Endothelial cell (in vitro differentiated cells): ENCODE measurements around the gene DHRSX. TPM values are rescaled to one million over a fixed set of nuclear protein-coding genes. Genes with fewer than 3 reads are reported as not detected.

ENCODE experiments used
- DNase-seq: peaks from one replicate; pipeline ENCODE4 v3.0.0; 2021; ENCODE audit warnings: low spot score
- H3K27ac Mint-ChIP-seq: one replicate; pipeline ENCODE4 v1.8.0; 2021; ENCODE audit warnings: mixed read lengths, inconsistent platforms; ENCODE audit not compliant: unreplicated experiment
- H3K27me3 Mint-ChIP-seq: one replicate; pipeline ENCODE4 v1.8.0; 2021; ENCODE audit warnings: mild to moderate bottlenecking, moderate library complexity, mixed read lengths, inconsistent platforms; ENCODE audit not compliant: unreplicated experiment
- H3K36me3 Mint-ChIP-seq: one replicate; pipeline ENCODE4 v1.8.0; 2021; ENCODE audit warnings: mild to moderate bottlenecking, low read depth, mixed read lengths, inconsistent platforms; ENCODE audit not compliant: unreplicated experiment
- H3K4me1 Mint-ChIP-seq: one replicate; pipeline ENCODE4 v1.8.0; 2021; ENCODE audit warnings: mild to moderate bottlenecking, mixed read lengths, inconsistent platforms; ENCODE audit not compliant: unreplicated experiment
- H3K4me3 Mint-ChIP-seq: one replicate; pipeline ENCODE4 v1.8.0; 2021; ENCODE audit warnings: mild to moderate bottlenecking, mixed read lengths, inconsistent platforms; ENCODE audit not compliant: unreplicated experiment
- H3K9me3 Mint-ChIP-seq: one replicate; pipeline ENCODE4 v1.8.0; 2021; ENCODE audit warnings: mixed read lengths, inconsistent platforms; ENCODE audit not compliant: unreplicated experiment
- CTCF ChIP-seq: fragments of 200-600 bp; sonication (generic); IDR thresholded peaks from one replicate; pipeline ENCODE4 v1.5.0; 2021; ENCODE audit warnings: antibody characterized with exemption; ENCODE audit not compliant: unreplicated experiment
- total RNA-seq: library from RNA; stranded (reverse); fragmentation: NEBNext Ultra II Directional; extraction: Animal tissue kit (Norgen Biotek cat#: 25700); gene quantifications from one replicate; pipeline ENCODE4 v1.2.1, GENCODE V29; 2021; ENCODE audit not compliant: unreplicated experiment

DHRSX gene
- total RNA-seq, 1 donor from 2014 or later: 22.2 TPM

DNA sequence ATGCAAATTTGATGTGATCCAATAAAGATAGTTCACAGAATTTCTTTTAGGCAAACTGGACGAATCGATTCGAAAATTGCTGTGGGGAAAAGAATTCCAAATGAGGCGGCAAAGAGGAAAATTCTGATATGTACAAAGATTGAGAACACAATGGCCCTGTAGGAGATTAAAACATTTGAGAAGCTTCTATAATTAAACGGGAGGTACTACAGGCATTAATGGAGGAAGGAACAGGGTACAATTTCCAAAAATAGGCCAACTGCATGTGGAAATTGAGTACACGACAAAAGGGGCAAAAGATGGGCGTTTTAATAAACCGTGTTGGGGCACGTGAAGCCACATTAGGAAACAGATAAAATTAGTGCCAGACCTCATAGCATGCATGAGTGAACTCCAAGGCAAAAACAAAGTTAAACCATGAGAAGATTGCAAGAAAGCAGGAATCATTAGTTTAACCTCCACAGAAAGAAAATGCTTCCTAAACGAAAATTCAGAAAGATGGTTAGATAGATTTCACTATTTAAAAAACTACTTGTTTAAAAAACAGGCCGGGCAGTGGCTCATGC lies 68.4 kb downstream of the DHRSX start:
- Mint-ChIP-seq H3K4me1 (no peaks in the 10 kb centered on the region), H3K27ac (no peak overlapping the region), H3K36me3 (peaks cover 11% of the 10 kb centered on the region), H3K4me3 (no peak overlapping the region), H3K9me3 (no peaks in the 10 kb centered on the region), H3K27me3 (no peaks in the 10 kb centered on the region)
- DNase-seq: no peak
- TF ChIP-seq CTCF: no peak

- no peak for TF ChIP-seq CTCF
- H3K27me3 Mint-ChIP-seq: no peaks in the 10 kb centered on the region
- DNase-seq: no peak
- no peaks in the 10 kb centered on the region for H3K9me3 Mint-ChIP-seq
- H3K4me3 Mint-ChIP-seq: no peak overlapping the region
- H3K4me1 Mint-ChIP-seq: no peaks in the 10 kb centered on the region
- no peak overlapping the region for H3K27ac Mint-ChIP-seq
- H3K36me3 Mint-ChIP-seq: peaks cover 22% of the 10 kb centered on the region
Observed at GRCh38 chrX:2430265-2430825, 70.4 kb downstream of the DHRSX start.

DNA sequence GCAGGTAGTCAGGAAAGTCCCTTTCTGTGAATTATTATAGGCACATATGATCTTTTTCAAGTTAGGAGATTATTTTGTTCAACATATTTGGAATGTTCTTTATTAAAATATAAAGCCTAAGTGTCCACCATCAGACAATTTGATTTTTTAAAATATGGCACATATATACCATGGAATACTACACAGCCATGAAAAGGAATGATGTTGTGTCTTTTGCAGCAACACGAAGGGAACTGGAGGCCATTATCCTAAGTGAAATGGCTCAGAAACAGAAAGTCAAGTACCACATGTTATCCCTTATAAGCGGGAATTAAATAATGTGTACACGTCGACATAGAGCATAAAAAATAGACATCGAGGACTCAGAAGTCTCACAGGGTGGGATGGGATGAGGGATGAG lies 73.0 kb downstream of the DHRSX start:
- Mint-ChIP-seq H3K4me3 (no peak overlapping the region), H3K4me1 (no peaks in the 10 kb centered on the region), H3K27ac (no peak overlapping the region), H3K36me3 (peaks cover 25% of the 10 kb centered on the region), H3K27me3 (peaks cover 2% of the 10 kb centered on the region), H3K9me3 (no peaks in the 10 kb centered on the region)
- DNase-seq: no peak
- no peak for TF ChIP-seq CTCF

- Mint-ChIP-seq H3K27me3 (peaks cover 2% of the 10 kb centered on the region), H3K27ac (no peak overlapping the region), H3K4me3 (no peak overlapping the region), H3K9me3 (no peaks in the 10 kb centered on the region), H3K36me3 (peaks cover 25% of the 10 kb centered on the region), H3K4me1 (no peaks in the 10 kb centered on the region)
- TF ChIP-seq CTCF: no peak
- no peak for DNase-seq
Observed at GRCh38 chrX:2427147-2427546, 73.6 kb downstream of the DHRSX start.

- no peaks in the 10 kb centered on the region for H3K9me3 Mint-ChIP-seq
- H3K4me1 Mint-ChIP-seq: no peaks in the 10 kb centered on the region
- TF ChIP-seq CTCF: no peak
- H3K36me3 Mint-ChIP-seq: peaks cover 29% of the 10 kb centered on the region
- H3K27ac Mint-ChIP-seq: no peak overlapping the region
- H3K27me3 Mint-ChIP-seq: peaks cover 2% of the 10 kb centered on the region
- DNase-seq: no peak
- no peak overlapping the region for H3K4me3 Mint-ChIP-seq
Observed at GRCh38 chrX:2426289-2426882, 74.4 kb downstream of the DHRSX start.
